BJ (cell line): ENCODE results near the gene SAP30BP. TPM values are rescaled to one million over a fixed set of nuclear protein-coding genes. Genes with fewer than 3 reads are reported as not detected.

Experiments used
- CTCF ChIA-PET: fragments of 350-600 bp; formaldehyde crosslinking; extraction: SDS; loops from one replicate; lab custom pipeline; 2021; ENCODE audit warnings: antibody characterized with exemption, inconsistent platforms; lab: Yijun Ruan, JAX
- POLR2A ChIA-PET: fragments of 300-600 bp; sonication (Branson Sonifier 250); formaldehyde crosslinking; extraction: SDS; loops from one replicate; lab custom pipeline; 2021; ENCODE audit warnings: antibody characterized with exemption; lab: Charles Lee
- DNase-seq: peaks from one replicate; pipeline ENCODE4 v3.0.0-alpha.2; 2011; ENCODE audit warnings: low read depth
- H3K27me3 ChIP-seq: 2 replicates; pipeline ENCODE4 v1.6.0; 2011; ENCODE audit warnings: low read length; ENCODE audit not compliant: control insufficient read depth, insufficient read depth
- H3K36me3 ChIP-seq: 2 replicates; pipeline ENCODE4 v1.5.1; 2011; ENCODE audit warnings: low read length; ENCODE audit not compliant: control insufficient read depth, insufficient read depth
- H3K4me3 ChIP-seq: 2 replicates; pipeline ENCODE4 v1.5.1; 2011; ENCODE audit warnings: low read depth, mild to moderate bottlenecking, control low read depth, low read length
- polyA plus RNA-seq: library from polyadenylated mRNA; depleted of rRNA; stranded (reverse); fragments of >200 nt; gene quantifications from 2 replicates; pipeline ENCODE4 v1.2.3, GENCODE V29; 2011
- TF ChIP-seq, protein P1 (sequence below): IDR thresholded peaks from 2 replicates; pipeline ENCODE4 v1.5.1; 2011; ENCODE audit warnings: low read depth, mild to moderate bottlenecking, control low read depth, inconsistent platforms, low read length, moderate library complexity; ENCODE audit not compliant: insufficient read depth

SAP30BP gene
- polyA plus RNA-seq, 1 experiment: 84.8 TPM

DNA sequence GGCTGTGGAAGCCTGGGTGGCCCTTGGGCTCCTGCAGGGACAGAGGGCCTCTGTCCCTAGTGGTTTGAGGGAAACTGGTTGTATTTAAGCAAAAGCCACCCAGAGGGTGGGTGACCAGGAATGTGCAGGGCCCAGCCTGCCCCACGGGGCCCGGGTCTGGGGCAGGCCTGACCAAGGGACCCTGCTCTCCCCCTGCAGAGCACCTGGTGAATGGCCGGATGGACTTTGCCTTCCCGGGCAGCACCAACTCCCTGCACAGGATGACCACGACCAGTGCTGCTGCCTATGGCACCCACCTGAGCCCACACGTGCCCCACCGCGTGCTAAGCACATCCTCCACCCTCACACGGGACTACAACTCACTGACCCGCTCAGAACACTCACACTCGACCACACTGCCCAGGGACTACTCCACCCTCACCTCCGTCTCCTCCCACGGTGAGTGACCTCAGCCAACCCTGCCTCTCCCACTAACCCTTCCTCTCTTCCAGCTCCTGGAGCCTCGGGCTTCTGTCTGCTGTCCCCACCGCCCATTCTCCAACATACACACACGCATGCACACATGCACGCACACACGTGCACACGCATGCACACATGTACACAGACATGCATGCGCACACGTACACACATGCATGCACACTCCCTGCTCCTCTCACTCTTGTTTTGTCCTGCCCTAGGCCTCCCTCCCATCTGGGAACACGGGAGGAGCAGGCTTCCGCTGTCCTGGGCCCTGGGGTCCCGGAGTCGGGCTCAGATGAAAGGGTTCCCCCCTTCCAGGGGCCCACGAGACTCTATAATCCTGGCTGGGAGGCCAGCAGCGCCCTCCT is 87.5 kb downstream of the SAP30BP start:
- Histone ChIP-seq H3K4me3 (no peak overlapping the region), H3K27me3 (no peaks in the 10 kb centered on the region), H3K36me3 (peaks cover 1% of the 10 kb centered on the region; the same call in 1 of the 2 replicates)
- CTCF ChIA-PET: interaction anchor here (0.7 to 14.2 kb wide), 19 partner anchors 10 to 484 kb away, joined by 3 to 607 read pairs (median 7); partner anchors contain the start of genes GALK1, MIF4GD, RECQL5 and SAP30BP
- TF ChIP-seq, protein P1, sequence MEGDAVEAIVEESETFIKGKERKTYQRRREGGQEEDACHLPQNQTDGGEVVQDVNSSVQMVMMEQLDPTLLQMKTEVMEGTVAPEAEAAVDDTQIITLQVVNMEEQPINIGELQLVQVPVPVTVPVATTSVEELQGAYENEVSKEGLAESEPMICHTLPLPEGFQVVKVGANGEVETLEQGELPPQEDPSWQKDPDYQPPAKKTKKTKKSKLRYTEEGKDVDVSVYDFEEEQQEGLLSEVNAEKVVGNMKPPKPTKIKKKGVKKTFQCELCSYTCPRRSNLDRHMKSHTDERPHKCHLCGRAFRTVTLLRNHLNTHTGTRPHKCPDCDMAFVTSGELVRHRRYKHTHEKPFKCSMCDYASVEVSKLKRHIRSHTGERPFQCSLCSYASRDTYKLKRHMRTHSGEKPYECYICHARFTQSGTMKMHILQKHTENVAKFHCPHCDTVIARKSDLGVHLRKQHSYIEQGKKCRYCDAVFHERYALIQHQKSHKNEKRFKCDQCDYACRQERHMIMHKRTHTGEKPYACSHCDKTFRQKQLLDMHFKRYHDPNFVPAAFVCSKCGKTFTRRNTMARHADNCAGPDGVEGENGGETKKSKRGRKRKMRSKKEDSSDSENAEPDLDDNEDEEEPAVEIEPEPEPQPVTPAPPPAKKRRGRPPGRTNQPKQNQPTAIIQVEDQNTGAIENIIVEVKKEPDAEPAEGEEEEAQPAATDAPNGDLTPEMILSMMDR: no peak
- no peak for DNase-seq
- POLR2A ChIA-PET: no interaction called here

DNA sequence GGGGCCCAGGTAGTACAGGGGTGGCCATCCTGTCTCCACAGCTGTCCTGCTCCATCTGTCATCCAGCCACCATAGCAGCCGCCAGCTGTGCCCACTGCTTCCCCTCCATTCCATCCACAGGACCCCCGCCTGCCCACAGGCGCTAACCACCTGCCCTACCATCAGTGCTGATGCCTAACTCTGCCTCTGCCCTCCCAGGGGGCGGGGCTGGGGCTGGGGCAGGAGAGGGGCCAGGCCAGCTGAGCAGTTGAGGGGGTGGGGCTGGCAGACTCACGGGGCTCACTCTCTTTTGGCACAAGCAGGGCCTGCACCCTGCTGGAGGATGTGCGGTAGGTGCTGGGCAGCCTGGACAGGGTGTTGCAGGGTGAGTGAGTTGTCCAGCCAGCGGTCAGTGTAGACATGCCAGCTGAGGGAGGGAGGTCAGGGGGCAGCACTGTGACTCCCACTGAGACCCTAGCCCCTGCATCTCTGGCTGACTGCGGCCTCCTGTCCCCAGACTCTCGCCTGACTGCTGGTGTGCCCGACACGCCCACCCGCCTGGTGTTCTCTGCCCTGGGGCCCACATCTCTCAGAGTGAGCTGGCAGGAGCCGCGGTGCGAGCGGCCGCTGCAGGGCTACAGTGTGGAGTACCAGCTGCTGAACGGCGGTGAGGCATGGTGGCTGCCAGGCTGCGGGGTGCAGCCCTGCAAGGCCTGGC is 88.2 kb downstream of the SAP30BP start:
- no peak overlapping the region for H3K4me3 ChIP-seq
- CTCF ChIA-PET: interaction anchor here (0.9 to 14.2 kb wide), 6 partner anchors 9 to 142 kb away, joined by 3 to 607 read pairs (median 30); partner anchors contain the start of genes GALK1, SMIM5 and TRIM65
- H3K27me3 ChIP-seq: no peaks in the 10 kb centered on the region
- POLR2A ChIA-PET: no interaction called here
- TF ChIP-seq, protein P1: no peak
- no peak for DNase-seq
- peaks cover 1% of the 10 kb centered on the region; the same call in 1 of the 2 replicates for H3K36me3 ChIP-seq

DNA sequence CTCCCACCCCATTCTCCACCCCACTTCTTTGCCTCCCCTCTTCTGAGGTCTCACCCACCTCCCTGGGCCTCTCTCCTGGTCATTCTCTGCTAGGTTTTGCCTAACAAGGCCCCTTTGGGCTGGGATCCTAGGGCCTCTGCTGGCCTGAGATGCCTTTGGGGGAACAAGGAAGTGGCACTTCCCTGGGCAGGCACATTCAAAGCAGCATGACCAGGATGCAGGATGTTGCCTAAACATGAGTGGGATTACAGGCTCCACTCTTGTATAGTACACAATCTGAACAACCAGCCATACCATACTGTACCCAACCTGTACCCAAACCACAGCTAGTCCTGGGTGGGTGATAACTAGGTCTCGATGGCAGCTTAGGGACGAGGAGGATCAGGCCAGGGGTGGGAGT is 88.9 kb downstream of the SAP30BP start:
- no peak for DNase-seq
- ChIA-PET POLR2A (no interaction called here), CTCF (interaction anchor here (0.9 to 1.6 kb wide), 2 partner anchors 72 to 123 kb away, joined by 3 to 5 read pairs; partner anchors contain the start of gene SMIM5)
- H3K4me3 ChIP-seq: no peak overlapping the region
- H3K27me3 ChIP-seq: no peaks in the 10 kb centered on the region
- TF ChIP-seq, protein P1: no peak
- H3K36me3 ChIP-seq: peaks cover 1% of the 10 kb centered on the region; the same call in 1 of the 2 replicates

DNA sequence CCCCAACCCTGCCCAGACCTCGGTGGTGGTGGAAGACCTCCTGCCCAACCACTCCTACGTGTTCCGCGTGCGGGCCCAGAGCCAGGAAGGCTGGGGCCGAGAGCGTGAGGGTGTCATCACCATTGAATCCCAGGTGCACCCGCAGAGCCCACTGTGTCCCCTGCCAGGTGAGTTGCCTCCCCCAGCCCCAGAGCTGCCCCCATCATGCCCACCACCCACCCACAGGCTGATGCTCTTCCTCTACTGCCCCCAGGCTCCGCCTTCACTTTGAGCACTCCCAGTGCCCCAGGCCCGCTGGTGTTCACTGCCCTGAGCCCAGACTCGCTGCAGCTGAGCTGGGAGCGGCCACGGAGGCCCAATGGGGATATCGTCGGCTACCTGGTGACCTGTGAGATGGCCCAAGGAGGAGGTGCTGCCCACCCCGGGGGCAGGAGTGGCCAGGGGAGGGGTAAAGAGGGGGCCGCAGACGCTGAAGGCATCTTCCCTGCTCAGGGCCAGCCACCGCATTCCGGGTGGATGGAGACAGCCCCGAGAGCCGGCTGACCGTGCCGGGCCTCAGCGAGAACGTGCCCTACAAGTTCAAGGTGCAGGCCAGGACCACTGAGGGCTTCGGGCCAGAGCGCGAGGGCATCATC is 89.4 kb downstream of the SAP30BP start:
- ChIA-PET POLR2A (no interaction called here), CTCF (interaction anchor here (1.6 kb wide), 1 partner anchor 123 kb away, joined by 5 read pairs; the partner anchor contains the start of gene SMIM5)
- H3K27me3 ChIP-seq: no peaks in the 10 kb centered on the region
- TF ChIP-seq, protein P1: no peak
- H3K4me3 ChIP-seq: no peak overlapping the region
- peaks cover 1% of the 10 kb centered on the region; the same call in 1 of the 2 replicates for H3K36me3 ChIP-seq
- DNase-seq: no peak
